ENCODE data around the gene FNTB. TPM values are rescaled to one million over a fixed set of nuclear protein-coding genes. Genes with fewer than 3 reads are reported as not detected.

FNTB gene
- total and polyA plus RNA-seq, 2 experiments from 2014 or later: 8.6 to 12.5 TPM

- Mint-ChIP-seq H3K4me1 (peaks cover 14% of the 10 kb centered on the region), H3K9me3 (no peaks in the 10 kb centered on the region), H3K36me3 (ENCODE audit: low read depth) (peaks cover 24% of the 10 kb centered on the region), H3K27ac (peak within 1 kb of the TSS; percentile 96), H3K4me3 (peak within 1 kb of the TSS; percentile 92), H3K27me3 (ENCODE audit: insufficient read depth, low read depth, poor library complexity) (peaks cover 13% of the 10 kb centered on the region)
- no peak for TF ChIP-seq EZH2 (IDR thresholded peaks at IDR 0.05; ENCODE audit: low read depth, unreplicated experiment)
- no peak for TF ChIP-seq CTCF (conservative IDR thresholded peaks at IDR 0.05; ENCODE audit: low read depth in 2 of 2)
- peak; percentile 89 for TF ChIP-seq ETS1 (IDR thresholded peaks at IDR 0.05)
- TF ChIP-seq POLR2AphosphoS5 (IDR thresholded peaks at IDR 0.05; ENCODE audit: low read depth): peak; percentile 89
- peak; percentile 83 for TF ChIP-seq CREB1 (CRISPR knock-in tag; IDR thresholded peaks at IDR 0.05; ENCODE audit: low read depth)
- no peak for TF ChIP-seq REST (IDR thresholded peaks at IDR 0.05; ENCODE audit: unreplicated experiment)
- TF ChIP-seq STAT1 (IDR thresholded peaks at IDR 0.05; ENCODE audit: unreplicated experiment): no peak
- TF ChIP-seq ZNF462 (CRISPR knock-in tag; IDR thresholded peaks at IDR 0.05): no peak
- Histone ChIP-seq H2AFZ (peak within 1 kb of the TSS; percentile 99), H3K4me3 (peak within 1 kb of the TSS; percentile 78), H3K4me2 (peak within 1 kb of the TSS; percentile 91), H3K27ac (ENCODE audit: low read depth) (peak within 1 kb of the TSS; percentile 64), H3K27me3 (ENCODE audit: insufficient read depth) (peaks cover 6% of the 10 kb centered on the region; the same call in 1 of the 2 replicates), H3K79me2 (replicated peaks; ENCODE audit: insufficient read depth) (peaks cover 38% of the 10 kb centered on the region), H3K4me1 (ENCODE audit: insufficient read depth) (peaks cover 10% of the 10 kb centered on the region), H3K9me2 (ENCODE audit: insufficient read depth) (no peaks in the 10 kb centered on the region), H3K36me3 (ENCODE audit: insufficient read depth) (no peaks in the 10 kb centered on the region), H3F3A (replicated peaks; ENCODE audit: low read depth) (no peaks in the 10 kb centered on the region), H4K20me1 (replicated peaks; ENCODE audit: insufficient read depth) (peaks cover 6% of the 10 kb centered on the region)
- DNase-seq (ENCODE audit: low spot score) (peak; percentile 99), ATAC-seq (peak; percentile 94)
Measured at GRCh38 chr14:65102441-65103149, 115.9 kb downstream of the FNTB start, which contains the start of gene MAX. MAX (minus strand) TSS chr14:65102517; CDS start chr14:65102339, 178 bp downstream.

Measured in GM23338 (cell line).